Tibial nerve (tissue), 4 donors: ENCODE measurements around the gene MYMK. TPM values are rescaled to one million over a fixed set of nuclear protein-coding genes. Genes with fewer than 3 reads are reported as not detected.
A peak's percentile ranks its signal among the peaks of the same experiment; 100 is the strongest.

Experiments used
- DNase-seq, 2 donors: peaks; one replicate each; pipeline ENCODE4 v3.0.0-alpha.2; 2019; ENCODE audit warnings: low spot score in 2 of 2
- H3K27ac ChIP-seq, 4 donors: fragments of 200-600 bp; sonication (generic) in 3 of 4; one replicate each; pipeline ENCODE4 v1.5.1; 2017 to 2019; ENCODE audit warnings: mild to moderate bottlenecking in 1 of 4
- H3K27me3 ChIP-seq, 2 donors: fragments of 200-600 bp; sonication (generic) in 1 of 2; one replicate each; pipeline versions ENCODE4 v1.5.1 to v1.6.0; 2017 to 2019
- H3K36me3 ChIP-seq, 3 donors: fragments of 200-600 bp; sonication (generic); one replicate each; pipeline ENCODE4 v1.5.1; 2018 to 2019
- H3K4me1 ChIP-seq, 4 donors: fragments of 200-600 bp; sonication (generic) in 3 of 4; one replicate each; pipeline ENCODE4 v1.5.1; 2017 to 2019
- H3K4me3 ChIP-seq, 4 donors: fragments of 200-600 bp; sonication (generic) in 3 of 4; one replicate each; pipeline ENCODE4 v1.5.1; 2017 to 2019; ENCODE audit warnings: mild to moderate bottlenecking in 1 of 4, moderate library complexity in 1 of 4
- H3K9me3 ChIP-seq, 4 donors: fragments of 200-600 bp; sonication (generic) in 3 of 4; one replicate each; pipeline ENCODE4 v1.5.1; 2017 to 2019
- CTCF ChIP-seq, 5 experiments: fragments of 200-600 bp in 3 of 5; fragments of 450-650 bp in 2 of 5; sonication (generic) in 3 of 5; IDR thresholded peaks; one replicate each; pipeline ENCODE4 v1.5.1; 2016 to 2019; ENCODE audit warnings: antibody characterized with exemption in 5 of 5, mild to moderate bottlenecking in 3 of 5, moderate library complexity in 2 of 5
- EP300 ChIP-seq, 2 donors: sonication (generic); formaldehyde crosslinking; IDR thresholded peaks; one replicate each; pipeline ENCODE4 v1.6.1; 2017; ENCODE audit warnings: antibody characterized with exemption in 2 of 2, mild to moderate bottlenecking in 1 of 2
- POLR2A ChIP-seq, 2 donors: fragments of 450-650 bp; IDR thresholded peaks; one replicate each; pipeline ENCODE4 v1.6.1; 2017; ENCODE audit warnings: antibody characterized with exemption in 2 of 2, mild to moderate bottlenecking in 2 of 2, moderate library complexity in 2 of 2
- WGBS, 2 donors: methylation state at CpG; one replicate each; pipeline ENCODE4 v1.1.5; 2018; 5-methylcytosine and 5-hydroxymethylcytosine counted together
- total RNA-seq, 4 donors: library from RNA; depleted of rRNA; stranded (reverse); fragments of >200 nt; gene quantifications; one replicate each; pipeline ENCODE4 v1.1.0, GENCODE V29; 2016

Gene MYMK
- total RNA-seq, 4 donors from 2014 or later = 1.4 to 8.3 TPM; not detected in 2

DNA sequence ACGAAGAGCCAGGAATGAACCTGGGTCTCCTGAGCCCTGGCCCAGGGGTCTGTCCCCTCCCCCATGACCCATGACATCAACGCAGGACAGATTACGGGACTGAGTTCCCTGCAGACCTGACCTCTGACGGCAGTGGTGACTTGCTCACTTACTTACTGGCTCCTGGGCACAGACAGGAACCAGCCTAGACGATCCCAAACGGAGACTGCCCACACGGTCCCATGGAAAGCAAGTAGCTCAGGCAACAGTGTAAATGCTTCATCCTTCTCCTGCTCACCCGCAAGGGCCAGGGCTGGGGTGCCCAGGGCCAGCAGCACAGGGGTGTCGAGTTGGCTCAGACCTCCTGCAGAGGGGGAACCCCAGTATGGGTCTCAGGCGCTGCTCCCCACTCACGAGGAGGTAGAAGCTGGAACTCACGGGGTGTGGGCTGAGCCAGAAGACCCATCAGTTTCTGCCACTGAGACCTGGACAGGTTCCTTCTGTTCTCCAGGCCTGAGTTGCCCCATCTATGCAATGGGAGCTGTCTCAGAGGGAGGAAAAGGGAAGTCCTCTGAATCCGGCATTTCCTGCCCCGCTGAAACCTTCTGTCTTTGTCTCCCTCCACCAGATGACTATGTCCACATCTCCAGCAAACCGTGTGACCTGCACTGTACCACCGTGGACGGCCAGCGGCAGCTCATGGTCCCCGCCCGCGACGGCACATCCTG is 15.4 kb upstream of the MYMK start:
- peaks cover 0 to 68% (median 5%) of the 10 kb centered on the region in 4 donors for H3K4me1 ChIP-seq
- H3K36me3 ChIP-seq = peaks cover 0 to 17% (median 0%) of the 10 kb centered on the region in 3 donors
- DNase-seq = no peak
- WGBS, 2 donors = 58 to 71% methylated on average over 18 to 22 of the region's 22 CpGs
- H3K27ac ChIP-seq = no peak overlapping the region
- TF ChIP-seq POLR2A (IDR thresholded peaks at IDR 0.05) (no peak), EP300 (IDR thresholded peaks at IDR 0.05) (no peak), CTCF (IDR thresholded peaks at IDR 0.05) (no peak)
- no peaks in the 10 kb centered on the region for H3K9me3 ChIP-seq
- H3K4me3 ChIP-seq = no peak overlapping the region
- peaks cover 0 to 3% of the 10 kb centered on the region in 2 donors for H3K27me3 ChIP-seq

DNA sequence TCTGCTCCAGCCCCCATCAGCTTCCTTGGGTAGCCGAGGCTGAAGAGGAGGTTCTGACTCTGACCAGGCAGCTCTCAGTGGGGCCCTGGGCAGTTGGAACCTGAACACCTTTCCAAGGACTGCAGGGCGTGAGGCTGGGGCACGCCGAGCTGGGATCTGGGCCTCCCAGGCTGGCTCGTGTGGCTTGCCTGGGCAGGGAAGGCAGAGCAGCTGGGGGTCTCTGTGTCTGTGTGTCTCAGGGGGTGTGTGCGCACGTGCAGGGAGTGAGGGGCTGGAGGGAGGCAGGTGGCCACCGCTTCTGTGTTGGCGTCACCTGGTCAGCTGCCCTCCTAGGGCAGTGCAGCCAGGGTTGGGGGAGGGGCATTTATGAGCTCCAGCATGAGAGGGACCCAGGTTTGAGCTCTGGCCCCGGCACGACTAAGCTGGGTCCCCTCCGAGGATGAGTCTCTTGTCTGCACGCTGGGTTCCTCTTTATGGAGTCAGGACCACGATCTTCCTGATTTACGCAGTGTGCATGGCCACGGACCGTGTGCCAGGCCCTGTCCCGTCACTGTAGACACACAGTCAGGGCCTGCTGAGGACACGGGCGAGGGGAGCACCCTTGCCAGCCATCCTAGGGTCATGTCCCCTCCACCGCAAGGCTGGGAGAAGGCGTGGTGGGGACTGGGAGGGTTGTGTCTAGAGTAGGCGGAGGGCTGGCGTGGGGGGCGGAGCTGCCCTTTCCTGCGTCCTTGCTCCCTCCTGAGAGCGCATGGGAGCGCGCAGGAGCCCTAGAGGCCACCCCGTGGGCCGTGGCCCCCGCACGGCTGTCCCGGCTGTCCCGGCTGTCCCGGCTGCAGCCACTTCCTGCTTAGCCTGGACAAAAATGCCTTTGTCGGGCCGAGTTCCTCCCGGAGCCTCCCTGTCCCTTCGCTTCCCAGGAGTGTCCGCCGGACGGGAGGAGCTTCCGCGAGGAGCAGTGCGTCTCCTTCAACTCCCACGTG is 14.4 kb upstream of the MYMK start:
- Histone ChIP-seq H3K27ac (no peak overlapping the region), H3K4me1 (peaks cover 0 to 68% (median 12%) of the 10 kb centered on the region in 4 donors), H3K36me3 (peaks cover 0 to 17% (median 0%) of the 10 kb centered on the region in 3 donors), H3K27me3 (peaks cover 0 to 13% of the 10 kb centered on the region in 2 donors), H3K4me3 (peak overlapping the region in 1 of 4 donors; percentile 4), H3K9me3 (no peaks in the 10 kb centered on the region)
- 21 to 28% methylated on average over 26 to 39 of the region's 47 CpGs for WGBS, 2 donors
- TF ChIP-seq EP300 (IDR thresholded peaks at IDR 0.05) = no peak
- no peak for TF ChIP-seq POLR2A (IDR thresholded peaks at IDR 0.05)
- TF ChIP-seq CTCF (IDR thresholded peaks at IDR 0.05) = no peak
- DNase-seq = no peak

DNA sequence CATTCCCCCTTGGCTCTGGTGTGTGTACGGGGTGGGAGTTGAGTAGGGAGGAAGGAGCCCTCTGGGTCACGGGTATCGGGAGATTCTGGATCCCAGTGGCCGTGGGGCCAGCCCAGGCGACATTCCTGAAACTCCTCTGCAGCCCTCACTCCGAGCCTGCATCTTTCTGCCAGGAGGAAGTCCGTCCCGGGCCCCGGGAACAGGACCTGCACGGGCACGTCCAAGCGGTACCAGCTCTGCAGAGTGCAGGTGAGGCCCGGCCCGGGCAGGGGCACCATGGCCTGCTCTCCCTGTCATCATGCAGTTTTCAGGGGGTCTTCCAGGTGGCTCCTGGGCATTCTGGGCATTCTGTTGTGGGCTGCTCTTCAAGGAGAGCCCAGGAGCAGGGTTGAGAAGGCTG is 13.4 kb upstream of the MYMK start:
- Histone ChIP-seq H3K9me3 (no peaks in the 10 kb centered on the region), H3K4me3 (no peak overlapping the region), H3K36me3 (peaks cover 0 to 17% (median 0%) of the 10 kb centered on the region in 3 donors), H3K4me1 (peaks cover 0 to 75% (median 16%) of the 10 kb centered on the region in 4 donors), H3K27ac (no peak overlapping the region), H3K27me3 (peaks cover 0 to 18% of the 10 kb centered on the region in 2 donors)
- no peak for DNase-seq
- no peak for TF ChIP-seq POLR2A (IDR thresholded peaks at IDR 0.05)
- TF ChIP-seq CTCF (IDR thresholded peaks at IDR 0.05) = no peak
- no peak for TF ChIP-seq EP300 (IDR thresholded peaks at IDR 0.05)
- WGBS, 2 donors = 84 to 91% methylated on average over 14 of the region's 14 CpGs

DNA sequence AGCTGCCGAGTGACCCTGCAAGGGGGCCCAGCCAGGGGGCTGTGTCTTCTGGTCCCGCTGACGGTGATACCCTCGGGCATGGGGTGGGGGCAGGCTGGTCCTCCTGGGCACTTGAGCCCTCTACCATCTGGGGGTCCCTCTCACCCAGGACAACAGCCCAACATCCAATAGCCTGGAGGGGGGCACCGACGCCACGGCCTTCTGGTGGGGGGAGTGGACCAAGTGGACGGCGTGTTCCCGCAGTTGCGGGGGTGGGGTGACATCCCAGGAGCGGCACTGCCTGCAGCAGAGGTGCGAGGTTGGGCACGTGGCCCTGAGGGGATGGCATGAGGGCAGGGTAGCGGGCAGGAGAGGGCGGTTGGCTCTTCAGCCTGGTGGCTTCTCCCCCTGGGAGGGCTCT is 12.5 kb upstream of the MYMK start:
- peaks cover 0 to 25% of the 10 kb centered on the region in 2 donors for H3K27me3 ChIP-seq
- no peak for DNase-seq
- no peak overlapping the region for H3K27ac ChIP-seq
- H3K4me3 ChIP-seq = no peak overlapping the region
- peaks cover 0 to 10% (median 0%) of the 10 kb centered on the region in 3 donors for H3K36me3 ChIP-seq
- peaks cover 0 to 81% (median 16%) of the 10 kb centered on the region in 4 donors for H3K4me1 ChIP-seq
- H3K9me3 ChIP-seq = no peaks in the 10 kb centered on the region
- 85 to 87% methylated on average over 15 to 16 of the region's 16 CpGs for WGBS, 2 donors
- TF ChIP-seq CTCF (IDR thresholded peaks at IDR 0.05) (no peak), POLR2A (IDR thresholded peaks at IDR 0.05) (no peak)
